IPS-11a (cell line): Measurements from ENCODE around the gene CREB5.

ENCODE experiments used
- H3K4me3 ChIP-seq: one replicate; pipeline ENCODE4 v1.5.1; 2013; ENCODE audit warnings: low read depth, low read length, control low read depth

Gene CREB5

GRCh38 chr7:28507525-28508282 is 95.4 kb downstream of the CREB5 start:
- H3K4me3 ChIP-seq, result no peak overlapping the region

- H3K4me3 ChIP-seq, result no peak overlapping the region
These were observed 97.1 kb downstream of the CREB5 start for GRCh38 chr7:28509251-28510025.

- H3K4me3 ChIP-seq, result no peak overlapping the region
These were observed 97.7 kb downstream of the CREB5 start for GRCh38 chr7:28510026-28510369.

GRCh38 chr7:28512668-28513440 is 100.5 kb downstream of the CREB5 start:
- H3K4me3 ChIP-seq, result no peak overlapping the region

- no peak overlapping the region for H3K4me3 ChIP-seq
These were observed 104.3 kb downstream of the CREB5 start for GRCh38 chr7:28516390-28517172.

- no peak overlapping the region for H3K4me3 ChIP-seq
These were observed 104.9 kb downstream of the CREB5 start for GRCh38 chr7:28517206-28517605.

- H3K4me3 ChIP-seq, result no peak overlapping the region
These were observed 105.3 kb downstream of the CREB5 start for GRCh38 chr7:28517606-28518005.

GRCh38 chr7:28520074-28521015 is 108.0 kb downstream of the CREB5 start:
- no peak overlapping the region for H3K4me3 ChIP-seq

GRCh38 chr7:28524978-28525377 is 112.7 kb downstream of the CREB5 start:
- no peak overlapping the region for H3K4me3 ChIP-seq

GRCh38 chr7:28528899-28529298 is 116.6 kb downstream of the CREB5 start:
- no peak overlapping the region for H3K4me3 ChIP-seq

GRCh38 chr7:28529755-28530154 is 117.4 kb downstream of the CREB5 start:
- no peak overlapping the region for H3K4me3 ChIP-seq

GRCh38 chr7:28530175-28530802 is 118.0 kb downstream of the CREB5 start:
- H3K4me3 ChIP-seq, result no peak overlapping the region

- no peak overlapping the region for H3K4me3 ChIP-seq
These were observed 118.5 kb downstream of the CREB5 start for GRCh38 chr7:28530803-28531175.

- no peak overlapping the region for H3K4me3 ChIP-seq
These were observed 119.0 kb downstream of the CREB5 start for GRCh38 chr7:28531291-28531690.

GRCh38 chr7:28532181-28532580 is 119.9 kb downstream of the CREB5 start:
- H3K4me3 ChIP-seq, result no peak overlapping the region

GRCh38 chr7:28533267-28533666 is 120.9 kb downstream of the CREB5 start:
- no peak overlapping the region for H3K4me3 ChIP-seq

GRCh38 chr7:28533731-28534531 is 121.6 kb downstream of the CREB5 start:
- H3K4me3 ChIP-seq, result no peak overlapping the region

GRCh38 chr7:28536259-28536658 is 123.9 kb downstream of the CREB5 start:
- H3K4me3 ChIP-seq, result no peak overlapping the region
